GM12874 (cell line): Measurements from ENCODE around the gene ZBED4.

Source experiments
- TF ChIP-seq, protein P1 (sequence below): IDR thresholded peaks from 2 replicates; pipeline ENCODE4 v1.5.1; 2011; ENCODE audit warnings: low read depth, mild to moderate bottlenecking, control low read depth, low read length, moderate library complexity; ENCODE audit not compliant: insufficient read depth

ZBED4 gene

DNA sequence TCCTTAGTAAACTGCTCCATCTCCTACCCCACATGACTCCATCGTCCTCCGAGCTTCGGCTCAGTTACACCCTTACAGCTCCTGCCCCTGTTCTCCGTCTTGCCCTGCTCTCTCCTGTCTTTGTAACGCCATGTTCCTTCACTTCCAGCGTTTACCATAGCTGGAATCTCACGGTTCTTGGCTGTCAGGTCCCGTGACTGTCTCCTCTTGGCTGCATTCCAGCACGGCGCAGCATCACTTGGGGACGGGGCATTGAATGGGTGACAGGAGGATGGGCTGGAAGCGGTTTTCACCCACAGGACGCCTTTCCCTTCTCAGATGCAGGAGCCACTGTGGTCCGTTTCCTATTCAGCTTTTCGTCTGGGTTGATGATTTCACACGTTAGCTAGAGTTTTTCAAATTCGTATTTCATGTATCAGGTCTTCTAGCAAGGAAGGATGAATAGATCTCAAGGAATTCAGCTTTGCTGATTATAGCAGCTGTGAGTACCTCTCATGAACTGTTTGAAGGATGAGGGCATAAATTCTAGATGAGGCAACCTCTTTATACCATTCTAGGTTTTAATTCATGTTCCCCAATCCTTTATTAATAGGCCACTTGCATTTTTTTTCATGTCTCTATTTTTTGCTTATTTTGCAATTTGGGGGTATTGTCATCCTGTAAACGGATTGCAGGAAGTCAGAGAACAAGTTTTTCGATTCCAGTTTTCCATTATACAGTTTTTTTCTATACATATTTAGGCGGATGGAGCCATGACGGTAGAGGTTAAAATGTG lies 29.1 kb downstream of the ZBED4 start:
- TF ChIP-seq, protein P1, sequence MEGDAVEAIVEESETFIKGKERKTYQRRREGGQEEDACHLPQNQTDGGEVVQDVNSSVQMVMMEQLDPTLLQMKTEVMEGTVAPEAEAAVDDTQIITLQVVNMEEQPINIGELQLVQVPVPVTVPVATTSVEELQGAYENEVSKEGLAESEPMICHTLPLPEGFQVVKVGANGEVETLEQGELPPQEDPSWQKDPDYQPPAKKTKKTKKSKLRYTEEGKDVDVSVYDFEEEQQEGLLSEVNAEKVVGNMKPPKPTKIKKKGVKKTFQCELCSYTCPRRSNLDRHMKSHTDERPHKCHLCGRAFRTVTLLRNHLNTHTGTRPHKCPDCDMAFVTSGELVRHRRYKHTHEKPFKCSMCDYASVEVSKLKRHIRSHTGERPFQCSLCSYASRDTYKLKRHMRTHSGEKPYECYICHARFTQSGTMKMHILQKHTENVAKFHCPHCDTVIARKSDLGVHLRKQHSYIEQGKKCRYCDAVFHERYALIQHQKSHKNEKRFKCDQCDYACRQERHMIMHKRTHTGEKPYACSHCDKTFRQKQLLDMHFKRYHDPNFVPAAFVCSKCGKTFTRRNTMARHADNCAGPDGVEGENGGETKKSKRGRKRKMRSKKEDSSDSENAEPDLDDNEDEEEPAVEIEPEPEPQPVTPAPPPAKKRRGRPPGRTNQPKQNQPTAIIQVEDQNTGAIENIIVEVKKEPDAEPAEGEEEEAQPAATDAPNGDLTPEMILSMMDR, result no peak

DNA sequence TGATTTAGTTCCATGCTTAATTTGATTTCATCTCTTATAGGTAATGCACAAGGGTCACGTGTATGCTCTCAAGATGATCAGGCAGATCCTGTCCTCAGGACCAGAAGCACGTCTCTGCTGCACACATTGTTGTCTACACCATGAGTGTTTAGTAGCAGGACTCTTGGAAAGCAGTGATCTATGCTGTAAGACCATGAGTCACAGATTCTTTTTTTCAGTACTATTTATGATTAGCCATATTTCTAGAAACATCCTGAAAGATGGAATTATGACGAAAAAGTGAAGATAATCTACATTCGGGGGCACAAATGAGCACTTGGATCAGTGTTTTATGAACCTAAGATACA lies 29.6 kb downstream of the ZBED4 start:
- TF ChIP-seq, protein P1, result no peak

GRCh38 chr22:49884075-49884474 lies 30.4 kb downstream of the ZBED4 start:
- TF ChIP-seq, protein P1, result no peak

- TF ChIP-seq, protein P1, result no peak
Measured at GRCh38 chr22:49884503-49885260, 31.0 kb downstream of the ZBED4 start.

DNA sequence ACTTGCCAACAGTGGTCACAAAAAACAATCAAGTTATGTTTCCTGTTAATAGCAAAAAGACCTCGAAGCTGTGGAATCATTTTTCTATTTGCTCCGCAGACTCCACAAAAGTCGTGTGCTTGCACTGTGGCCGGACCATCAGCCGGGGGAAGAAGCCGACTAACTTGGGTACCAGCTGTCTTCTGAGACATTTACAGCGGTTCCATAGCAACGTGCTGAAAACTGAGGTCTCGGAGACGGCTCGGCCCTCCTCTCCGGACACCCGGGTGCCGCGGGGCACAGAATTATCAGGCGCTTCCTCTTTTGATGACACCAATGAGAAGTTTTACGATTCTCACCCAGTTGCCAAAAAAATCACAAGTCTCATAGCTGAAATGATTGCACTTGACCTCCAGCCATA lies 31.6 kb downstream of the ZBED4 start:
- TF ChIP-seq, protein P1, result no peak

DNA sequence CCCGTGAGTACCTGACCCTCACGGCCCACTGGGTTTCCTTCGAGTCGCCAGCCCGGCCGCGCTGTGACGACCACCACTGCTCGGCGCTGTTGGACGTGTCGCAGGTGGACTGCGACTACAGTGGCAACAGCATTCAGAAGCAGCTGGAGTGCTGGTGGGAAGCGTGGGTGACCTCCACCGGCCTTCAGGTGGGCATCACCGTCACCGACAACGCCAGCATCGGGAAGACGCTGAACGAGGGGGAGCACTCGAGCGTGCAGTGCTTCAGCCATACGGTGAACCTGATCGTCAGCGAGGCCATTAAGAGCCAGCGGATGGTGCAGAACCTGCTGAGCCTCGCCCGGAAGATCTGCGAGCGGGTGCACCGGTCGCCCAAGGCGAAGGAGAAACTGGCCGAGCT lies 32.2 kb downstream of the ZBED4 start:
- TF ChIP-seq, protein P1, result no peak

DNA sequence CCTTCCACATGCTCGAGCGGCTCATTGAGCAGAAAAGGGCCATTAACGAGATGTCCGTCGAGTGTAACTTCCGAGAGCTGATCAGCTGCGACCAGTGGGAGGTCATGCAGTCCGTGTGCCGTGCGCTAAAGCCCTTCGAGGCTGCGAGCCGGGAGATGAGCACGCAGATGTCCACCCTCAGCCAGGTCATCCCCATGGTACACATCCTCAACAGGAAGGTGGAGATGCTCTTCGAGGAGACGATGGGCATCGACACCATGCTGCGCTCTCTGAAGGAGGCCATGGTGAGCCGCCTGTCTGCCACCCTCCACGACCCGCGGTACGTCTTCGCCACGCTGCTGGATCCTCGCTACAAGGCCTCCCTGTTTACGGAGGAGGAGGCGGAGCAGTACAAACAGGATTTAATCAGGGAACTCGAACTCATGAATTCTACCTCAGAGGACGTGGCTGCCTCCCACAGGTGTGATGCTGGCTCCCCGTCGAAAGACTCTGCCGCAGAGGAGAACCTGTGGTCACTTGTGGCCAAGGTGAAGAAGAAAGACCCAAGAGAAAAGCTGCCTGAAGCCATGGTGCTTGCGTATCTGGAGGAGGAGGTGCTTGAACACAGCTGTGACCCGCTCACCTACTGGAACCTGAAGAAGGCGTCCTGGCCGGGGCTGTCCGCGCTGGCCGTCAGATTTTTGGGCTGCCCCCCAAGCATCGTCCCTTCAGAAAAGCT lies 32.9 kb downstream of the ZBED4 start:
- TF ChIP-seq, protein P1, result no peak
